Vagina (tissue), 2 donors: ENCODE measurements around the gene PTPN5. TPM values are rescaled to one million over a fixed set of nuclear protein-coding genes. Genes with fewer than 3 reads are reported as not detected.

Source experiments
- DNase-seq, 2 donors: peaks; one replicate each; pipeline ENCODE4 v3.0.0-alpha.2; 2017; ENCODE audit errors: extremely low spot score in 2 of 2
- H3K27ac ChIP-seq: fragments of 200-600 bp; sonication (generic); one replicate; pipeline ENCODE4 v1.5.1; 2019
- H3K27me3 ChIP-seq: fragments of 200-600 bp; sonication (generic); one replicate; pipeline ENCODE4 v1.5.1; 2019
- H3K36me3 ChIP-seq, 2 donors: fragments of 200-600 bp; sonication (generic); one replicate each; pipeline ENCODE4 v1.5.1; 2017 to 2019
- H3K4me1 ChIP-seq: fragments of 200-600 bp; sonication (generic); one replicate; pipeline ENCODE4 v1.5.1; 2019
- H3K4me3 ChIP-seq, 2 donors: fragments of 200-600 bp; sonication (generic); 1 replicate in 1 of 2; 2 replicates in 1 of 2; pipeline ENCODE4 v1.5.1; 2016 to 2019
- H3K9me3 ChIP-seq: fragments of 200-600 bp; sonication (generic); one replicate; pipeline ENCODE4 v1.5.1; 2019
- CTCF ChIP-seq, 3 experiments: fragments of 450-650 bp in 2 of 3; fragments of 200-600 bp in 1 of 3; sonication (generic) in 1 of 3; IDR thresholded peaks; one replicate each; pipeline ENCODE4 v1.5.1; 2017 to 2019; ENCODE audit warnings: antibody characterized with exemption in 3 of 3, mild to moderate bottlenecking in 2 of 3, moderate library complexity in 2 of 3
- POLR2A ChIP-seq, 2 donors: fragments of 450-650 bp; IDR thresholded peaks; one replicate each; pipeline ENCODE4 v1.6.1; 2017; ENCODE audit warnings: antibody characterized with exemption in 2 of 2, mild to moderate bottlenecking in 2 of 2, moderate library complexity in 2 of 2
- POLR2AphosphoS5 ChIP-seq, 2 donors: sonication (generic); formaldehyde crosslinking; IDR thresholded peaks; one replicate each; pipeline ENCODE4 v1.9.0; 2017; ENCODE audit warnings: antibody characterized with exemption in 2 of 2, mild to moderate bottlenecking in 2 of 2, low read depth in 1 of 2; ENCODE audit not compliant: insufficient read depth in 1 of 2
- intact Hi-C: fragments of 100-400 bp; cut with DNase I; formaldehyde crosslinking; loops from one replicate; pipeline ENCODE4 v1.15.1; 2023
- total RNA-seq: library from RNA; depleted of rRNA; stranded (reverse); fragments of >200 nt; gene quantifications from one replicate; pipeline ENCODE4 v1.2.3, GENCODE V29; 2016

Gene PTPN5
- total RNA-seq, 1 donor from 2014 or later = 0.49 TPM

GRCh38 chr11:18722293-18722637, 69.3 kb downstream of the PTPN5 start:
- Histone ChIP-seq H3K4me3 (peak overlapping the region; percentile 59 to 81), H3K36me3 (no peaks in the 10 kb centered on the region), H3K27me3 (no peaks in the 10 kb centered on the region), H3K9me3 (no peaks in the 10 kb centered on the region), H3K4me1 (peaks cover 19% of the 10 kb centered on the region), H3K27ac (no peak overlapping the region)
- TF ChIP-seq POLR2A (IDR thresholded peaks at IDR 0.05) (no peak), CTCF (IDR thresholded peaks at IDR 0.05) (peak in 1 of 3 experiments; percentile 3)
- intact Hi-C loops = loop anchor here (5.0 to 10.0 kb wide), 2 partner anchors 87 to 135 kb away; partner anchors contain the start of genes SPTY2D1 and UEVLD
- no peak for DNase-seq

- Histone ChIP-seq H3K4me3 (peak overlapping the region; percentile 59 to 81), H3K27ac (peak overlapping the region; percentile 79), H3K27me3 (no peaks in the 10 kb centered on the region), H3K9me3 (no peaks in the 10 kb centered on the region), H3K36me3 (no peaks in the 10 kb centered on the region), H3K4me1 (peaks cover 19% of the 10 kb centered on the region)
- TF ChIP-seq POLR2AphosphoS5 (IDR thresholded peaks at IDR 0.05; ENCODE audit: insufficient read depth in 1 of 2, low read depth in 1 of 2) (no peak), CTCF (IDR thresholded peaks at IDR 0.05) (peak in 2 of 3 experiments; percentile 46 to 64), POLR2A (IDR thresholded peaks at IDR 0.05) (no peak)
- intact Hi-C loops = loop anchor here (5.0 to 10.0 kb wide), 2 partner anchors 87 to 134 kb away; partner anchors contain the start of genes SPTY2D1 and UEVLD
- DNase-seq = no peak
Measured at GRCh38 chr11:18721561-18722292, 69.9 kb downstream of the PTPN5 start.

GRCh38 chr11:18720808-18721560, 70.6 kb downstream of the PTPN5 start:
- H3K4me3 ChIP-seq = peak overlapping the region; percentile 59 to 81
- TF ChIP-seq CTCF (IDR thresholded peaks at IDR 0.05) (no peak), POLR2AphosphoS5 (IDR thresholded peaks at IDR 0.05; ENCODE audit: insufficient read depth in 1 of 2, low read depth in 1 of 2) (peak in 1 of 2 donors; percentile 62)
- DNase-seq = peak in 1 of 2 donors; percentile 90
- H3K4me1 ChIP-seq = peaks cover 19% of the 10 kb centered on the region
- intact Hi-C loops = loop anchor here (5.0 to 10.0 kb wide), 2 partner anchors 86 to 134 kb away; partner anchors contain the start of genes SPTY2D1 and UEVLD
- H3K9me3 ChIP-seq = no peaks in the 10 kb centered on the region
- peak overlapping the region; percentile 79 for H3K27ac ChIP-seq
- no peaks in the 10 kb centered on the region for H3K36me3 ChIP-seq
- no peaks in the 10 kb centered on the region for H3K27me3 ChIP-seq

GRCh38 chr11:18720091-18720807, 71.3 kb downstream of the PTPN5 start:
- Histone ChIP-seq H3K27me3 (no peaks in the 10 kb centered on the region), H3K9me3 (no peaks in the 10 kb centered on the region), H3K27ac (peak overlapping the region; percentile 79), H3K36me3 (no peaks in the 10 kb centered on the region), H3K4me1 (peaks cover 19% of the 10 kb centered on the region), H3K4me3 (peak overlapping the region; percentile 59 to 81)
- intact Hi-C loops = loop anchor here (5.0 to 10.0 kb wide), 2 partner anchors 85 to 133 kb away; partner anchors contain the start of genes SPTY2D1 and UEVLD
- TF ChIP-seq CTCF (IDR thresholded peaks at IDR 0.05) (no peak), POLR2AphosphoS5 (IDR thresholded peaks at IDR 0.05; ENCODE audit: insufficient read depth in 1 of 2, low read depth in 1 of 2) (no peak), POLR2A (IDR thresholded peaks at IDR 0.05) (no peak)
- no peak for DNase-seq
